Measurements from ENCODE around the gene FBLN7.

FBLN7 gene

DNA sequence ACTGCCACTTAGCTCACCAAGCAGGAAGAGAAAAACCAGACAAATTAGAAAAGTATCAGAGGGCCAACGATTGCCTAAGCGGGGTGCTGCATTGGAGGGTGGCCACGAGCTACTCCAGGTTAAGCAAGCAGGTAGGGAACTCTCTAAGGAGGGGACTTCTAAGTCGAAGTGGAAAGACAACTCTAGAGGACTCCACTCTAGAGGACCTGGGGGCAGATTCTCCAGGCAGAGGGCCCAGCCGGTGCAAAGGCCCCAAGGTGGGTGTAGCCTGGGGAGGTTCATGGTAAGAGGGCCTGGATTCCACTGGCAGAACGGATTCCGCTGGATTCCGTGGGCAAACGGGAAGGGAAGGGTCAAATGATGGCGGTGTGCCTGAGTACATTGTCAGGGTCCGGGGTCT is 12.7 kb downstream of the FBLN7 start:
- TF ChIP-seq EGR1 (IDR thresholded peaks at IDR 0.05) (no peak), YY1 (IDR thresholded peaks at IDR 0.05; ENCODE audit: low read depth) (no peak), RAD21 (IDR thresholded peaks at IDR 0.05; ENCODE audit: low read depth) (no peak), NFIC (IDR thresholded peaks at IDR 0.05) (no peak), ZBTB7A (IDR thresholded peaks at IDR 0.05; ENCODE audit: low read depth) (no peak), TEAD4 (IDR thresholded peaks at IDR 0.05) (no peak), EP300 (IDR thresholded peaks at IDR 0.05; ENCODE audit: borderline replicate concordance) (no peak), CEBPB (IDR thresholded peaks at IDR 0.05) (no peak), TCF12 (IDR thresholded peaks at IDR 0.05; ENCODE audit: low read depth) (no peak), CREB1 (IDR thresholded peaks at IDR 0.05; ENCODE audit: low read depth) (no peak), TAF1 (IDR thresholded peaks at IDR 0.05; ENCODE audit: low read depth) (no peak)
- TF ChIP-seq, protein P1, sequence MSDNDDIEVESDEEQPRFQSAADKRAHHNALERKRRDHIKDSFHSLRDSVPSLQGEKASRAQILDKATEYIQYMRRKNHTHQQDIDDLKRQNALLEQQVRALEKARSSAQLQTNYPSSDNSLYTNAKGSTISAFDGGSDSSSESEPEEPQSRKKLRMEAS (IDR thresholded peaks at IDR 0.05) = no peak
- TF ChIP-seq, protein P2, sequence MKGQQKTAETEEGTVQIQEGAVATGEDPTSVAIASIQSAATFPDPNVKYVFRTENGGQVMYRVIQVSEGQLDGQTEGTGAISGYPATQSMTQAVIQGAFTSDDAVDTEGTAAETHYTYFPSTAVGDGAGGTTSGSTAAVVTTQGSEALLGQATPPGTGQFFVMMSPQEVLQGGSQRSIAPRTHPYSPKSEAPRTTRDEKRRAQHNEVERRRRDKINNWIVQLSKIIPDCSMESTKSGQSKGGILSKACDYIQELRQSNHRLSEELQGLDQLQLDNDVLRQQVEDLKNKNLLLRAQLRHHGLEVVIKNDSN (IDR thresholded peaks at IDR 0.05) = no peak

DNA sequence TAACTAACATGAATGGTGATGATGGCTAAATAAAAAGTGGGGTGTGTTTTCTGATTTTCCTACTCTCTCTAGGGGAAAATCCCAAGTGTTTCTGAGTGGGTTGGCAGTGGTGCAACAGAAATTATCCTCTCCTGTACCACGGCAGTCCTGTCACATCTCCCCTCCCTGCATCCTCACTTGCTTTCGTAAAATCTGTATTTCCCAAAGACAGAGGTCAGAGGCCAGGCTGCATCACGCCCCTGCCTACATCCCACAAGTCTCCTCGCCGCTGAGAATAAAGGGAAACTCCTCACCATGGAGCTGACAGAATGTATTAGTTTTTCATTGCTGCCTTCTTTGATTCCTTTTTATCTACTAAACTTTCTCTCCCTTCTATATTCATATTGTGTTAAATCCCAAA is 13.1 kb downstream of the FBLN7 start:
- TF ChIP-seq CEBPB (IDR thresholded peaks at IDR 0.05) (no peak), NFIC (IDR thresholded peaks at IDR 0.05) (no peak), FOXM1 (IDR thresholded peaks at IDR 0.05; ENCODE audit: borderline replicate concordance, low read depth) (no peak), TEAD4 (IDR thresholded peaks at IDR 0.05) (no peak), ZBTB7A (IDR thresholded peaks at IDR 0.05; ENCODE audit: low read depth) (no peak), RAD21 (IDR thresholded peaks at IDR 0.05; ENCODE audit: low read depth) (no peak)
- TF ChIP-seq, protein P1 (IDR thresholded peaks at IDR 0.05) = no peak
- TF ChIP-seq, protein P3, sequence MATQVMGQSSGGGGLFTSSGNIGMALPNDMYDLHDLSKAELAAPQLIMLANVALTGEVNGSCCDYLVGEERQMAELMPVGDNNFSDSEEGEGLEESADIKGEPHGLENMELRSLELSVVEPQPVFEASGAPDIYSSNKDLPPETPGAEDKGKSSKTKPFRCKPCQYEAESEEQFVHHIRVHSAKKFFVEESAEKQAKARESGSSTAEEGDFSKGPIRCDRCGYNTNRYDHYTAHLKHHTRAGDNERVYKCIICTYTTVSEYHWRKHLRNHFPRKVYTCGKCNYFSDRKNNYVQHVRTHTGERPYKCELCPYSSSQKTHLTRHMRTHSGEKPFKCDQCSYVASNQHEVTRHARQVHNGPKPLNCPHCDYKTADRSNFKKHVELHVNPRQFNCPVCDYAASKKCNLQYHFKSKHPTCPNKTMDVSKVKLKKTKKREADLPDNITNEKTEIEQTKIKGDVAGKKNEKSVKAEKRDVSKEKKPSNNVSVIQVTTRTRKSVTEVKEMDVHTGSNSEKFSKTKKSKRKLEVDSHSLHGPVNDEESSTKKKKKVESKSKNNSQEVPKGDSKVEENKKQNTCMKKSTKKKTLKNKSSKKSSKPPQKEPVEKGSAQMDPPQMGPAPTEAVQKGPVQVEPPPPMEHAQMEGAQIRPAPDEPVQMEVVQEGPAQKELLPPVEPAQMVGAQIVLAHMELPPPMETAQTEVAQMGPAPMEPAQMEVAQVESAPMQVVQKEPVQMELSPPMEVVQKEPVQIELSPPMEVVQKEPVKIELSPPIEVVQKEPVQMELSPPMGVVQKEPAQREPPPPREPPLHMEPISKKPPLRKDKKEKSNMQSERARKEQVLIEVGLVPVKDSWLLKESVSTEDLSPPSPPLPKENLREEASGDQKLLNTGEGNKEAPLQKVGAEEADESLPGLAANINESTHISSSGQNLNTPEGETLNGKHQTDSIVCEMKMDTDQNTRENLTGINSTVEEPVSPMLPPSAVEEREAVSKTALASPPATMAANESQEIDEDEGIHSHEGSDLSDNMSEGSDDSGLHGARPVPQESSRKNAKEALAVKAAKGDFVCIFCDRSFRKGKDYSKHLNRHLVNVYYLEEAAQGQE (IDR thresholded peaks at IDR 0.05; ENCODE audit: low read depth) = no peak

DNA sequence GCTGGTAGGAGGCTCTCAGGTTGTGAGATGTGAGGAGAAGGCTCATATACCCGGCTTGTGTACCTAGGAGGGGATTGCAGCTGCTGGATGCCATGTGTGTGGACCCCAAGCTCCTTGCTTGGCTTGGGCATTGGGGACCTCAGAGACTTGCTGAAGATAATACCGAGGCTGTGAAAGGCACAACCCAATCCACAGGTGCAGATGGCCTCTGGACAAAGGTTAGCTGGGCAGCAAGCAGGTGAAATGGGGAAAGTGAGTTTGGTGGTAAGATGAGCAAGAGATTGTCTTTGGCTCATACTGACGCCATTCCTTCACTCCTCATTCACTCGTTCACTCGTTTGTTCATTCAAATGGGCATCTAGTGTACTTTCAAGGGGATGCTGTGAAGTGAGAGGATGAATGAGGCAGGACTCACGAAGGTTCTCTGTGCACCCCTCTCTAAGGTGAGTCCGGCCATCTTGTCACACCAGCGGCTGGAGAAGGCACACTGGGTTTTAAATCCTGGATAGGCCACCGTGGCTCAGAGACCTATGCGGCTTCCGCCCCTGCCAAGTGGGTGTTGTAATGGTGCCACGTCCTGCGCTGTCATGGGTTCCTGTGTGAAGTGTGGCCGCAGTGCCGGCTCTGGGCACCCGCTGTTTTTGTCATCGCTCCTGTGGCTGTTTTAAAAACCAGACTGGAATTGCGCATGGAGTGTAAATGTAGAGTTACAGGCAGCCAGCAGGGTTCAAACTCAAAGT is 13.7 kb downstream of the FBLN7 start:
- TF ChIP-seq, protein P1 (IDR thresholded peaks at IDR 0.05) = no peak
- no peak for TF ChIP-seq TAF1 (IDR thresholded peaks at IDR 0.05; ENCODE audit: low read depth)
- TF ChIP-seq ZBTB7A (IDR thresholded peaks at IDR 0.05; ENCODE audit: low read depth) = no peak
- TF ChIP-seq EGR1 (IDR thresholded peaks at IDR 0.05) = no peak
- TF ChIP-seq TCF12 (IDR thresholded peaks at IDR 0.05; ENCODE audit: low read depth) = no peak
- TF ChIP-seq EP300 (IDR thresholded peaks at IDR 0.05; ENCODE audit: borderline replicate concordance) = no peak
- no peak for TF ChIP-seq YY1 (IDR thresholded peaks at IDR 0.05; ENCODE audit: low read depth)
- TF ChIP-seq, protein P2 (IDR thresholded peaks at IDR 0.05) = no peak
- TF ChIP-seq TEAD4 (IDR thresholded peaks at IDR 0.05) = no peak
- no peak for TF ChIP-seq FOXM1 (IDR thresholded peaks at IDR 0.05; ENCODE audit: borderline replicate concordance, low read depth)
- no peak for TF ChIP-seq CEBPB (IDR thresholded peaks at IDR 0.05)
- TF ChIP-seq, protein P3 (IDR thresholded peaks at IDR 0.05; ENCODE audit: low read depth) = no peak
- no peak for TF ChIP-seq CREB1 (IDR thresholded peaks at IDR 0.05; ENCODE audit: low read depth)
- no peak for TF ChIP-seq NFIC (IDR thresholded peaks at IDR 0.05)
- TF ChIP-seq RAD21 (IDR thresholded peaks at IDR 0.05; ENCODE audit: low read depth) = no peak

DNA sequence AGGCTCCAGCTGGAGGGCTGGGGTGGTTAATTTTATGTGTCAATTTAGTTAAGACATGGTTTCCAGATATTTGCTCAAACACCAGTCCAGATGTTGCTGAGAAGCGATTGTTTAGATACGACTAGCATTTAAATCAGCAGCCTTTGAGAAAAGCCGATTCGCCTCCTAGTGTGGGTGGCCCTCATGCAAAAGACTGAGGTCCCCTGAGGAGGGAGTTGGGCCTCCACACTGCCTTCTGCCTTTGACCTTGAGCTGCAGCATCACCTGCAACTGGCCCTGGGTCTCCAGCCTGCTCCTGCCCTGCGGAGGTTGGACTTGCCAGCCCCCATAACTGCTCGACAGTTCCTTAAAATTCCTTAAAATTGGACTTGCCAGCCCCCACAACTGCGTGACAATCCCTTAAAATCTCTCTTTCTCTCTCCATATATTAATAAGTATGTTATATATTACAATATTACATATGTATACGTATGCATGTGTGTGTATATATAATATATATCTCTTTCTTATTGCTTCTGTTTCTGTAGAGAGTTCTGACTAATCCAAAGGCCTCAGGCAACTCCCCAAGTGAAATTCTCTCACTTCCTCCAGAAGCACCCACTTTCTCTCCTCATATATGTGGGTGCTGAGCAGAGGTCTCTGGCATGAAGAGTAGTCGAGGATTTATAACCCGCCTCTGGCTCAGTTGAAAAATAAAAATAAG is 14.4 kb downstream of the FBLN7 start:
- TF ChIP-seq NFIC (IDR thresholded peaks at IDR 0.05) (no peak), EGR1 (IDR thresholded peaks at IDR 0.05) (no peak), CEBPB (IDR thresholded peaks at IDR 0.05) (no peak), CREB1 (IDR thresholded peaks at IDR 0.05; ENCODE audit: low read depth) (no peak), YY1 (IDR thresholded peaks at IDR 0.05; ENCODE audit: low read depth) (no peak), FOXM1 (IDR thresholded peaks at IDR 0.05; ENCODE audit: borderline replicate concordance, low read depth) (no peak), TAF1 (IDR thresholded peaks at IDR 0.05; ENCODE audit: low read depth) (no peak), TCF12 (IDR thresholded peaks at IDR 0.05; ENCODE audit: low read depth) (no peak), TEAD4 (IDR thresholded peaks at IDR 0.05) (no peak), ZBTB7A (IDR thresholded peaks at IDR 0.05; ENCODE audit: low read depth) (no peak), RAD21 (IDR thresholded peaks at IDR 0.05; ENCODE audit: low read depth) (no peak), EP300 (IDR thresholded peaks at IDR 0.05; ENCODE audit: borderline replicate concordance) (no peak)
- TF ChIP-seq, protein P1 (IDR thresholded peaks at IDR 0.05) = no peak
- TF ChIP-seq, protein P2 (IDR thresholded peaks at IDR 0.05) = no peak
- TF ChIP-seq, protein P3 (IDR thresholded peaks at IDR 0.05; ENCODE audit: low read depth) = no peak

Data from Ishikawa (cell line).